ENCODE measurements around the gene DNAJC21. TPM values are rescaled to one million over a fixed set of nuclear protein-coding genes. Genes with fewer than 3 reads are reported as not detected.

The DNAJC21 gene
- total RNA-seq, 4 donors from 2014 or later, result 12.7 to 34.8 (median 26.6) TPM

DNA sequence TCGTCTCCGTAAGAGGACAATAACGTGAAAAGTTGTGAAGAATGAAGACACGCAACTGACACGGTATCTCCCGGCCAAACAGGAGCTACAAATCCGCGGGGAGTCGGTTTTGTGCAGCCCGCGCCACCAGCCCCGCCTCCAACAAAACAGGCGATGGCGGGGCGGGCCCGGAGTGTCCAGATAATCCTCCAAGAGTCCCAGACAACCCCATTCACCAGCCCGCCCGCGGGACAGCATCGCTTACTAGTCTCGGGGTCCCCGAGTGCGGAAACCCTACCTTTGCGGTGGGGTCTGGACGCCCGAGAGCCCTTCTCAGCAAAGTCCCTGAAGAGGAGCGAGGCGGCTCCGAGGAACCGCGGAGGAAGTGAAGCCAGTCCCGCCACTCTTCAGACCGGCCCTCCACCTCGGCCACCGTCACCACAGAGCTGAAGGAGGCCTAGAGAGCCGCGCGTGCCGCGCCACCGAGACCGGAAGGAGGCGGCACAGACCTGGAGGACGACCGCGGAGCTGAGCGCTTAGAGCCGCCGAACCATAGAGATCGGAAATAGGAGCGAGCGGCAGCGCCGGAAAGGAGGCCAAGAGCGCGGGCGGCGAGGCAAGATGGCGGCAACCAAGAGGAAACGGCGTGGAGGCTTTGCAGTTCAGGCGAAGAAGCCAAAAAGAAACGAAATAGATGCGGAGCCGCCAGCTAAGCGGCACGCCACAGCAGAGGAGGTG lies 14.1 kb upstream of the DNAJC21 start, which contains the start of the genes BRIX1 and RAD1:
BRIX1 (plus strand) TSS at position 573 of the 717 bp plus-strand sequence; CDS start at position 601, 28 bp downstream.
RAD1 (minus strand) TSS at position 366 of the 717 bp plus-strand sequence. CDS start 612 bp downstream, outside the sequence.
- WGBS, 2 donors (ENCODE audit: low coverage in 1 of 2), result 0 to 1% methylated on average over 11 to 67 of the region's 67 CpGs
- in situ Hi-C loops (cut with MboI; ENCODE audit: low pct_ligation_motif_present in 1 of 4, low pct_unique_long_range_greater_than_20kb in 1 of 4, low sequenced_read_pairs in 3 of 4), result loop anchor here in 3 of 4 donors (25.0 kb wide), 2 partner anchors 903 to 1478 kb away; partner anchors contain the start of genes AMACR (in 2 of the 3) and TARS1 (in 2 of the 3)
- H3K36me3 ChIP-seq, result peaks cover 0 to 12% (median 5%) of the 10 kb centered on the region in 4 donors
- H3K4me1 ChIP-seq, result peaks cover 23 to 33% (median 26%) of the 10 kb centered on the region in 4 donors
- TF ChIP-seq, protein P1, sequence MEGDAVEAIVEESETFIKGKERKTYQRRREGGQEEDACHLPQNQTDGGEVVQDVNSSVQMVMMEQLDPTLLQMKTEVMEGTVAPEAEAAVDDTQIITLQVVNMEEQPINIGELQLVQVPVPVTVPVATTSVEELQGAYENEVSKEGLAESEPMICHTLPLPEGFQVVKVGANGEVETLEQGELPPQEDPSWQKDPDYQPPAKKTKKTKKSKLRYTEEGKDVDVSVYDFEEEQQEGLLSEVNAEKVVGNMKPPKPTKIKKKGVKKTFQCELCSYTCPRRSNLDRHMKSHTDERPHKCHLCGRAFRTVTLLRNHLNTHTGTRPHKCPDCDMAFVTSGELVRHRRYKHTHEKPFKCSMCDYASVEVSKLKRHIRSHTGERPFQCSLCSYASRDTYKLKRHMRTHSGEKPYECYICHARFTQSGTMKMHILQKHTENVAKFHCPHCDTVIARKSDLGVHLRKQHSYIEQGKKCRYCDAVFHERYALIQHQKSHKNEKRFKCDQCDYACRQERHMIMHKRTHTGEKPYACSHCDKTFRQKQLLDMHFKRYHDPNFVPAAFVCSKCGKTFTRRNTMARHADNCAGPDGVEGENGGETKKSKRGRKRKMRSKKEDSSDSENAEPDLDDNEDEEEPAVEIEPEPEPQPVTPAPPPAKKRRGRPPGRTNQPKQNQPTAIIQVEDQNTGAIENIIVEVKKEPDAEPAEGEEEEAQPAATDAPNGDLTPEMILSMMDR (IDR thresholded peaks at IDR 0.05), result peak in 2 of 5 experiments; percentile 11 to 18
- TF ChIP-seq POLR2AphosphoS5 (IDR thresholded peaks at IDR 0.05) (peak; percentile 78 to 92 (median 87)), POLR2A (IDR thresholded peaks at IDR 0.05) (peak; percentile 85), EP300 (IDR thresholded peaks at IDR 0.05; ENCODE audit: low read depth) (no peak)
- DNase-seq, result peak; percentile 97
- intact Hi-C loops (cut with DNase I; ENCODE audit: low total_unique reads), result no loop called here
- H3K27me3 ChIP-seq, result no peaks in the 10 kb centered on the region
- H3K27ac ChIP-seq, result peak within 1 kb of the TSS; percentile 89 to 96 (median 92)
- peak within 1 kb of the TSS; percentile 89 to 99 (median 93) for H3K4me3 ChIP-seq
- H3K9me3 ChIP-seq, result no peaks in the 10 kb centered on the region

- TF ChIP-seq, protein P1 (IDR thresholded peaks at IDR 0.05), result no peak
- no peak for TF ChIP-seq EP300 (IDR thresholded peaks at IDR 0.05; ENCODE audit: low read depth)
- Histone ChIP-seq H3K36me3 (peaks cover 0 to 18% (median 4%) of the 10 kb centered on the region in 4 donors), H3K4me3 (peak overlapping the region; percentile 89 to 99 (median 93)), H3K9me3 (no peaks in the 10 kb centered on the region), H3K4me1 (peaks cover 23 to 33% (median 26%) of the 10 kb centered on the region in 4 donors), H3K27ac (peak overlapping the region; percentile 89 to 96 (median 92)), H3K27me3 (no peaks in the 10 kb centered on the region)
- intact Hi-C loops (cut with DNase I; ENCODE audit: low total_unique reads) (no loop called here), in situ Hi-C loops (cut with MboI; ENCODE audit: low pct_ligation_motif_present in 1 of 4, low pct_unique_long_range_greater_than_20kb in 1 of 4, low sequenced_read_pairs in 3 of 4) (loop anchor here in 3 of 4 donors (25.0 kb wide), 2 partner anchors 904 to 1479 kb away; partner anchors contain the start of genes AMACR (in 2 of the 3) and TARS1 (in 2 of the 3))
- WGBS, 2 donors (ENCODE audit: low coverage in 1 of 2), result 0 to 1% methylated on average over 3 to 20 of the region's 20 CpGs
- DNase-seq, result no peak
These were observed 13.5 kb upstream of the DNAJC21 start for GRCh38 chr5:34915856-34916192.

GRCh38 chr5:34916518-34916917 lies 12.8 kb upstream of the DNAJC21 start:
- 12 to 15% methylated on average over 6 of the region's 6 CpGs for WGBS, 2 donors (ENCODE audit: low coverage in 1 of 2)
- in situ Hi-C loops (cut with MboI; ENCODE audit: low pct_ligation_motif_present in 1 of 4, low pct_unique_long_range_greater_than_20kb in 1 of 4, low sequenced_read_pairs in 3 of 4), result loop anchor here in 3 of 4 donors (25.0 kb wide), 2 partner anchors 904 to 1479 kb away; partner anchors contain the start of genes AMACR (in 2 of the 3) and TARS1 (in 2 of the 3)
- peak overlapping the region; percentile 89 to 99 (median 93) for H3K4me3 ChIP-seq

More at GRCh38 chr5:34916518-34916917, 12.8 kb upstream of the DNAJC21 start:
- no peaks in the 10 kb centered on the region for H3K9me3 ChIP-seq
- H3K27ac ChIP-seq, result peak overlapping the region in 2 of 4 donors; percentile 90 to 93
- peaks cover 23 to 33% (median 26%) of the 10 kb centered on the region in 4 donors for H3K4me1 ChIP-seq
- peaks cover 0 to 20% (median under 1%) of the 10 kb centered on the region in 4 donors for H3K36me3 ChIP-seq
- TF ChIP-seq POLR2A (IDR thresholded peaks at IDR 0.05) (no peak), POLR2AphosphoS5 (IDR thresholded peaks at IDR 0.05) (no peak), EP300 (IDR thresholded peaks at IDR 0.05; ENCODE audit: low read depth) (no peak)
- TF ChIP-seq, protein P1 (IDR thresholded peaks at IDR 0.05), result no peak
- intact Hi-C loops (cut with DNase I; ENCODE audit: low total_unique reads), result no loop called here
- no peaks in the 10 kb centered on the region for H3K27me3 ChIP-seq
- no peak for DNase-seq

Data from transverse colon (tissue), 4 donors.